HK-2 (cell line): Measurements from ENCODE around the gene OSM.
"Not testable (repeated sequence)": the region's sequence is repeated elsewhere in the genome, so short reads cannot be mapped to it uniquely, and the experiment has no call there.

Source experiments
- DNase-seq: peaks from one replicate; pipeline ENCODE4 v3.0.0-alpha.2; 2018; ENCODE audit not compliant: unreplicated experiment

Gene OSM

GRCh38 chr22:30245181-30245984, 21.3 kb downstream of the OSM start:
- DNase-seq, result no peak

- no peak for DNase-seq
Observed at GRCh38 chr22:30244641-30245040, 22.0 kb downstream of the OSM start.

DNA sequence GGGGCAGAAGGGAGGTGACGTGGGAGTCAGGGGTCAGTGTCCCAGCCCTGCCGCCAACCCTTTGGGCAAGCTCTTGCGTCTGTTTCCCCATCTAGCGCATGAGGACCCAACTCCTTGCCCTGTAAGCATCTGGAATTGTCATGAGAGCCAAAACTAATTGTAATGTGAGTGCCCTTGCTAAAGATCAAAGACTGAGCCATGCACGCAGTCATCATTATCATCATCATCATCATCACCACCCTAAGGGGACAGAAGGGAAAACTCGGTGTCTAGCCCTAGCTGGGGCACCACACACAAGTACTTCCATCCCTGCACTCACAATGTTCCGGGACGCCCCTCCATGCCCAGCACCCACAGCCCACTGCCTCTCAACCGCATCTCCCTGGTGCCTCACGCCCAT, 22.6 kb downstream of the OSM start:
- no peak for DNase-seq

DNA sequence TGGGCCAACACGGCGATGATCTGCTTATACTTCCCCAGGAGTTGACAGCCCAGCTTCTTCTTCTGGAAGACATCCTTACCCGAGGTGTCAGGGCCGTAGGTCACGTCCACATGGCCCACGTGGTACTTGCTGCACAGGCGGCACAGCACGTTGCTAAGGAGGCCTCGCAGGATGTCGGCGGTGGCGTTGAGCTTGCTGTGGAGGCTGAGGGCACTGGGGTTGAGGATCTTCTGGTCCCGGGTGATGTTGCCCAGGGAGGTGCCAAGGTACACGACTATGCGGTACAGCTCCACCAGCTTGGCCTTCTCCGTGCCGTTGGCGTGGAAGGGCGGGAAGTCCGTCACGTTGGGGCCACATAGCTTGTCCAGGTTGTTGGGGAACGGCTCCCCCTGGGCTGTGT, 23.0 kb downstream of the OSM start:
- DNase-seq, result no peak

- DNase-seq, result no peak
Observed at GRCh38 chr22:30241576-30242371, 24.9 kb downstream of the OSM start.

GRCh38 chr22:30240541-30241417, 25.9 kb downstream of the OSM start:
- no peak for DNase-seq

- peak; percentile 55 for DNase-seq
Observed at GRCh38 chr22:30239488-30240405, 26.9 kb downstream of the OSM start.

GRCh38 chr22:30238661-30239487, 27.8 kb downstream of the OSM start:
- peak; percentile 89 for DNase-seq

- DNase-seq, result no peak
Observed at GRCh38 chr22:30238136-30238535, 28.5 kb downstream of the OSM start.

DNA sequence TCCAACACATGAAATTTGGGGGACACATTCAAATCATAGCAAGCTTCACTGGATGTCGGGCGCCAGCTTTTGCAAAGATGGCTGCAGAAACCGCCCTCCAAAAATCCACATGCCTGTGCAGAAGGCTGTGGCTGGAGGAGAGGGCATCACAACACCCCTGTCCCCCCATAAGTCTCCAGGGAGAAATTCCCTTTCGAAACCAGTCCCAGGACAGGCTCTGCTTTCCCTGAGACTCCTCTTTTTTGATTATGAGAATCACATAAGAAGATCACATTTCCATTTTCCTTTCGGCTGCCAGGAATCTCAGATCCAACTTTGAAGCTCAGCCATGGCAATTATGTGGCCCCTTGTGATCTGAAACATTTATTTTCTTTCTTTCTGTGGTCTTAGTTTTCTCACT, 29.8 kb downstream of the OSM start:
- DNase-seq, result no peak

GRCh38 chr22:30235687-30236170, 30.9 kb downstream of the OSM start:
- peak; percentile 94 for DNase-seq

DNA sequence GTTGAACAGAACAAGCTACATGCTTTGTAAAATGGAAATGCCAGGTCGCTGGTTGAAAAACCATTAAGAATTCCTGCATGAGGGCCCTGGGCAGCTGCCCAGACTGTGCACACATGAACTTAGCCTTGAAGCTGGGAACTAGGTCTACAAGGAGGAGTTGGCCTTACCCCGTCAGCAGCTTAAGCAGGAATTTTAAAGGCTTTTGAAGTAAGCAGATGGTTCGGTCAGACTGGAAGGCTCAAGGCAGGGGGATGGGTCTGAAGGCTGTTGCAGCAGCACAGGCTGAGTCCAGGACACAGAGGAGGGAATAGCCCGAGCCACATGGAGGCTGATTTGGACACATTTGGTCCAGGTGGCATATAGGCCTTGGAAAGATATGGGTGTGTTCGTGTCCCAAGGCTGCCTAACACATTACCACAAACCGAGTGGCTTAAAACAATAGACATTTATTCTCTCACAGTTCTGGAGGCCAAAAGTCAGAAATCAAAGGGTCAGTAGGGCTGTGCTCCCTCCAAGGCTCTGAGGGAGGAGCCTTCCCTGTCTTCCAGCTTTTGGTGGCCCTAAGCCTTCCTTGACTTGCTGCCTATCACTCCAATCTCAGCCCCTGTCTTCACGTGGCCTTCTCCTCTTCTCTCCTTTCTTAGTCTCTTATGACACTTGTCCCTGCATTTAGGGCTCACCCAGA, 31.7 kb downstream of the OSM start:
- DNase-seq, result peak; percentile 54

DNA sequence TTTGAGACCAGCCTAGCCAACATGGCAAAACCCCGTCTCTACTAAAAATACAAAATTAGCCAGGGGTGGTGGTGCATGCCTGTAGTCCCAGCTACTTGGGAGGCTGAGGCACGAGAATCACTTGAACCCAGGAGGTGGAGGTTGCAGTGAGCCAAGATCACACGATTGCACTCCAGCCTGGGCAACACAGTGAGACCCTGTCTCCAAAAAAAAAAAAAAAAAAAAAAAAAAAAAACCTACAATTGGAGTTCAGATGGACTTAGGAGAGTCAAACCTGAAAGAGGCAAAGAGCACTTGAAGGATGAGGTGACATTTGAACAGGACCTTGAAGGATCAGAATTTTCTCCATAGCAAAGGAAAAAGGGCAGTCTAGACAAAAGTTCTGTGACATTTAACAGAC, 32.3 kb downstream of the OSM start:
- DNase-seq, result not testable (repeated sequence)

GRCh38 chr22:30233582-30233981, 33.1 kb downstream of the OSM start:
- no peak for DNase-seq

GRCh38 chr22:30232716-30233218, 33.9 kb downstream of the OSM start:
- DNase-seq, result peak; percentile 31

DNA sequence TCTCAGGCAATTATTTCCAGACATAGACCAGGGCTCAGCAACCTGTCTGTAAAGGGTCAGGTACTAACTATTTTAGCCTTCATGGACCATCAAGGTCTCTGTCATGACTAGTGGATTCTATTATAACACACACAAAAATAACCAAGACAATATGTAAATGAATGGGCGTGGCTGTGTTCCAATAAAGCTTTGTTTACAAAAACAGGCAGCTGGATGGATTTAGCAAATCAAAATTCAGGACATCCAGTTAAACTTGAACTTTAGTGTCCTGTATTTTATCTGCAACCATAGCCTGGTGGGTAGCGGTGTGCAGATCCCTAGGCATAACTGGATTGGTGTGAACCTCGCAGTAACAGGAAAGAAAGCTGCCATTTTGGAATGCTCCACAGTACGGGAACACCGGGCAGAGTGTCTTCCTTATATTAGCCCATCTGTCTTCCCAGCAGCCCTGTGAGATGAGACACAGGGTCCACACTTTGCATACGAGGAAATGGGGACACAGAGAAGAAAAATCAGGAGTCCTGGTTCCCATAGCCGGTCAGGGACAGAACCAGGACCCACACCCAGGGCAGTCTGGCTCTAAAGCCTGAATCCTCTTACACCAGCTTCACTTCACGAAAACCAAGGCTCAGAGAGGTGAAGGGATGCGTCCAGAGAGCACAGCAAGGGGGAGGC, 35.7 kb downstream of the OSM start:
- no peak for DNase-seq

DNA sequence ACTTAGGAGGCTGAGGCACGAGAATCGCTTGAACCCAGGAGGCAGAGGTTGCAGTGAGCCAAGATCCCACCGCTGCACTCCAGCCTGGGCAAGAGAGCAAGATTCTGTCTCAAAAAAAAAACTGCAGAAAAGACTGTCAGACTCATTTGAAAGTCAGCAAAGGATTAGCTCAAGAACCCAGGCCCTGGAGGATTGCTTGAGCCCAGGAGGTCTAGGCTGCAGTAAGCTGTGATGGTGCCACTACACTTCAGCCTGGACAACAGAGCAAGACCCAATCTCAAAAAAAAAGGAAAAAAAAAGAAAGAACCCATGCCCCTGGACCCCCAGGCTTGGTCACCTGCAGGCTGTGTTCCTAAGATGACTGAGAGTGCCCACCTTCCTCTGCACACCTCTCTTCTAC, 36.3 kb downstream of the OSM start:
- no peak for DNase-seq

DNA sequence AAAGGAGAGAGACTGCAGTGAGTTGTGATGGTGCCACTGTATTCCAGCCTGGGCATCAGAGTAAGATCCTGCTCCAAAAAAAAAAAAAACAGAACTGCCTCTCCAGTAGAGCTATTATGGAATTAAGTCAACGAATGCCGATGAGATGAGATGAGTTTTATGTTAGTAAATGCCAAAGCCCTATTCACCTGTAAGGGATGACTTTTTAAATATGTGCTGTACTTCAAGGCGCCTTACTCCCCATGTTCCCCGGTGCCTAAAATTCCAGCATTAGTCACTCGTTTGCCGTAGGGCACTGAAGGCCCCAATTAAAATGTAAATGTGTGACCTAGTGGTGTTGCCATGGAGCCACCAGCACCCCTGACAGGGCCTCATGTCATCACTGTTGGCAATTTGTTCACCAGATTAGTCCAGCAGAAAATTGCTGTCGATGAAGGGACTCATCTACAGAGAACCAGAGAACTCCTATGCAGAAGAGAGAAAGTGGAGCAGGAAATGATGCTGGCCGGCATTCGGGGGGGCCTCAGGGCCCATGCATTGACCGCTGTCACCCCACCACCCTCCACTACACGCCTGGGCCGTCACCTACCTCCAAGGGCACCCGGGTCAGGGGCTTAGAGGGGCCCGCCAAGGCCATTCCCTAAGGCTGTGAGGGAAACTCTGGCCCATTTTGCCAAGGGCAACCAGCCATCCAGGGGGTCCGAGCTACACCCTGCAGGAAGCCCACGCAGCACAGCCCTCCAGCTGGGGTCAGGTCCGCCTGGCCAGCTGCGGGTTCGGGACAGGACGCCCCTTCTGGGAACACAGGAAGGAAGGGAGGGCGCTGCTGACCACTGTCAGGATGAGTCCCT, 37.9 kb downstream of the OSM start:
- DNase-seq, result peak; percentile 76
